Nucleus accumbens (tissue), 56 donors: ENCODE measurements around the gene DHRS7B.

Experiments used
- DNase-seq, 56 donors: peaks; one replicate each; lab custom pipeline; 2025; lab: John Stamatoyannopoulos, UW

The DHRS7B gene

GRCh38 chr17:21231533-21231932 lies 104.8 kb downstream of the DHRS7B start:
- DNase-seq = no peak

DNA sequence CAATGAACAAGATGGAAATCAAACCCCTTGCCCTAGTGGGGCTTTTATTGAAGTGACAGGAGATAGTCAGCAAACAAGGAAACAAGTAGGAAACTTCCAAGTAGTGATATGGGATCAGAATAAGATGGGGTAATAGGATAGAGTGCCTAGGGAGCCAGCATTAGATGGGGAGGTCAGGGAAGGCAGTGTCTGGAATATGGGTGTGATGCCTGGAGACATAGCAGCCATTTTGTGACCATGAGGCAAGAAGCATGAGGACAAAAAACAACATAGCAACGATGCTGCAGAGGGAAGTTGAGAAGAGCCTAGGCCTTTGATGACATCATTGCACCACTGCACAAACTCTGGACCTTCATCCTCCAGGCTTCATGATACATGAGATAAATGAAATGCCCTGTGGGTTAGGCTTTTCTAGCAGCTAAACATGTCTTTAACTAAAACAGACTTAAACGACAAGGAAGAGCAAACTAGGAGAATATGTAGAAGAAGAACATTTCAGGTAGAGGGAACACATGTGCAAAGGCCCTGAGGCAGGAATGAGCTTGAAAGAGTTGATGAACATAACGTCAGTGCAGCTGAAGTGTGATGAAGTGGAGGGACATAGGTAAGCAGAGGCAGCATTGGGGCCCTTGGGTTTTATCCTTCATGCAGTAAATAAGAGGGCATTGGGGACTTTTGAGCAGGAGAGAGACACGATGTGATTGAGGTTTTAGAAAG lies 105.4 kb downstream of the DHRS7B start:
- DNase-seq = no peak

- DNase-seq = no peak
Measured at GRCh38 chr17:21233581-21234347, 107.0 kb downstream of the DHRS7B start.

GRCh38 chr17:21235921-21236320 lies 109.2 kb downstream of the DHRS7B start:
- no peak for DNase-seq

- DNase-seq = no peak
Measured at GRCh38 chr17:21239680-21240368, 113.1 kb downstream of the DHRS7B start.

DNA sequence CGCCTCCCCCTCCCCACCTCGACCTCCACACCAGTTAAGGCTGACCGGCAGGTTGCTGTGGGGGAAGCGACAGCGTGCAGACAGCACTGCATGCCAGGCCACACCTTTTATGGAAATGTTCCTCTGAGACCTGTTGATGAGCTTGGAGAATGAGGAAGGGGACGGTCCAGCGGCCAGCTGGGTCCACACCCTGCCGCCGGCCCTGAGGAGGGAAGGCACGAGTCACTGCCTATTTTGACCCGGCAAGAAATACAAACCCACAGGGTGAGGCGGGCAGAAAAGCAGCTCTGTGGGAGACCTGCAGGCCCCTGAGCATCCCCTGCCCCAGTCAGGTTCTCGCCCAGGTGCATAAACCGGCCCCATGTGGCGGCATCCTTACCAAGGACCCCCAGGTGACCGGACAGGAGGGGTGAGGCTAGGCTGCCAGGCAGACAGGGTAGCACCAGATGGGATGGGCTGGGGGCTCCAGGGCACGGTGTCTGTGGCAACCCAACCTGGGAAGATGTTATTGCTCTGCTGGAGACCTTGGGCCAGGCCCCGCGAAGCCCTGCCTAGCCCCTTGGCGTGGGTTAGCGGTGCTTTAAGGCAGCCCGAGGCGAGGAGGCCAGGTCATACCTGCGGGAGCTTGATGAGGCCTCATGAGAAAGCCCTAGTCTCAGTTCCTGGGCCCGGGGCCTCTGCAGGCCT lies 113.7 kb downstream of the DHRS7B start:
- no peak for DNase-seq
